Aorta (tissue), 5 donors: ENCODE results near the gene COL10A1. TPM values are rescaled to one million over a fixed set of nuclear protein-coding genes. Genes with fewer than 3 reads are reported as not detected.
A peak's percentile ranks its signal among the peaks of the same experiment; 100 is the strongest.

Experiments used
- ATAC-seq: fragments of 200-7000 bp; cut with Tn5 transposase; one replicate; pipeline ENCODE4 v1.9.1; 2022; ENCODE audit warnings: moderate library complexity; ENCODE audit not compliant: low FRiP score
- DNase-seq, 2 donors: peaks; one replicate each; pipeline ENCODE4 v3.0.0-alpha.2; 2020
- H3K27ac ChIP-seq, 2 donors: one replicate each; pipeline ENCODE4 v1.5.1; 2013; ENCODE audit warnings: low read length in 2 of 2, mild to moderate bottlenecking in 2 of 2, moderate library complexity in 2 of 2, control low read depth in 1 of 2, inconsistent platforms in 1 of 2, low read depth in 1 of 2
- H3K27me3 ChIP-seq, 2 donors: one replicate each; pipeline ENCODE4 v1.6.1; 2013; ENCODE audit warnings: control low read depth in 1 of 2, low read length in 1 of 2, mild to moderate bottlenecking in 1 of 2, moderate library complexity in 1 of 2; ENCODE audit not compliant: insufficient read depth in 2 of 2, control insufficient read depth in 1 of 2
- H3K36me3 ChIP-seq, 2 donors: one replicate each; pipeline ENCODE4 v1.6.1; 2013; ENCODE audit warnings: control low read depth in 1 of 2, low read length in 1 of 2, mild to moderate bottlenecking in 1 of 2; ENCODE audit not compliant: insufficient read depth in 2 of 2, control insufficient read depth in 1 of 2
- H3K4me1 ChIP-seq, 2 donors: one replicate each; pipeline ENCODE4 v1.6.1; 2013; ENCODE audit warnings: low read length in 2 of 2, control low read depth in 1 of 2, mild to moderate bottlenecking in 1 of 2, moderate library complexity in 1 of 2; ENCODE audit not compliant: insufficient read depth in 2 of 2, control insufficient read depth in 1 of 2
- H3K4me3 ChIP-seq, 2 donors: one replicate each; pipeline ENCODE4 v1.5.1; 2013; ENCODE audit warnings: low read length in 2 of 2, control low read depth in 1 of 2, mild to moderate bottlenecking in 1 of 2
- H3K9me3 ChIP-seq: one replicate; pipeline ENCODE4 v1.6.1; 2013; ENCODE audit warnings: mild to moderate bottlenecking, low read length; ENCODE audit not compliant: control insufficient read depth
- WGBS, 2 donors: extraction: QIAGEN DNeasy Blood & Tissue Kit; methylation state at CpG; one replicate each; pipeline ENCODE4 v1.1.7; 2013; 5-methylcytosine and 5-hydroxymethylcytosine counted together
- intact Hi-C, 2 donors: fragments of 100-400 bp; cut with DNase I; formaldehyde crosslinking; loops; one replicate each; pipeline versions ENCODE4 v1.14.2 to v1.15.0; 2022
- polyA plus RNA-seq, 2 donors: library from polyadenylated mRNA; stranded (reverse); fragments of 200-250 nt; gene quantifications; one replicate each; pipeline ENCODE4 v1.2.3, GENCODE V29; 2013
- total RNA-seq, 2 donors: library from RNA; stranded (reverse); fragmentation: NEBNext Ultra II Directional; extraction: Animal tissue kit (Norgen Biotek cat#: 25700); gene quantifications; one replicate each; pipeline ENCODE4 v1.2.1, GENCODE V29; 2021
- donor health status: healthy with polysubstance abuse.
- donor health status: Bipolar disorder and iron deficiency.
- donor health status: DM: no; HTN: no; CAD: no.
- donor health status: DM: no; HTN: no; CAD: no.
- donor health status: DM: yes; HTN: yes; CAD: no.

The COL10A1 gene
- total and polyA plus RNA-seq, 4 donors: 0.99 TPM; not detected in 3

- intact Hi-C loops: no loop called here
- Histone ChIP-seq H3K9me3 (no peaks in the 10 kb centered on the region), H3K27ac (peak overlapping the region; percentile 14 to 94), H3K27me3 (no peaks in the 10 kb centered on the region), H3K36me3 (no peaks in the 10 kb centered on the region), H3K4me1 (peaks cover 6 to 12% of the 10 kb centered on the region in 2 donors), H3K4me3 (no peak overlapping the region)
- DNase-seq (no peak), ATAC-seq (peak; percentile 73)
- 47 to 51% methylated on average over 4 of the region's 4 CpGs for WGBS, 2 donors
Measured at GRCh38 chr6:116087437-116088027, 38.4 kb downstream of the COL10A1 start.

- intact Hi-C loops: no loop called here
- Histone ChIP-seq H3K36me3 (no peaks in the 10 kb centered on the region), H3K27ac (peak overlapping the region in 1 of 2 donors; percentile 44), H3K4me1 (peaks cover 2 to 12% of the 10 kb centered on the region in 2 donors), H3K4me3 (no peak overlapping the region), H3K27me3 (no peaks in the 10 kb centered on the region), H3K9me3 (no peaks in the 10 kb centered on the region)
- WGBS, 2 donors: 86 to 92% methylated on average over 2 of the region's 2 CpGs
- ATAC-seq: no peak
- no peak for DNase-seq
Measured at GRCh38 chr6:116084284-116084683, 41.6 kb downstream of the COL10A1 start.

GRCh38 chr6:116083052-116083451, 42.9 kb downstream of the COL10A1 start:
- H3K9me3 ChIP-seq: no peaks in the 10 kb centered on the region
- H3K27ac ChIP-seq: no peak overlapping the region
- no peak for ATAC-seq
- H3K27me3 ChIP-seq: no peaks in the 10 kb centered on the region
- DNase-seq: no peak
- peaks cover 2 to 12% of the 10 kb centered on the region in 2 donors for H3K4me1 ChIP-seq
- H3K36me3 ChIP-seq: no peaks in the 10 kb centered on the region
- intact Hi-C loops: no loop called here
- WGBS, 2 donors: 95% methylated on average over 5 of the region's 5 CpGs
- H3K4me3 ChIP-seq: no peak overlapping the region

GRCh38 chr6:116078945-116079344, 47.0 kb downstream of the COL10A1 start:
- H3K27ac ChIP-seq: no peak overlapping the region
- no peak overlapping the region for H3K4me3 ChIP-seq
- DNase-seq: no peak
- intact Hi-C loops: no loop called here
- peaks cover 0 to 5% of the 10 kb centered on the region in 2 donors for H3K4me1 ChIP-seq
- 98 to 100% methylated on average over 3 of the region's 3 CpGs for WGBS, 2 donors
- no peak for ATAC-seq
- H3K9me3 ChIP-seq: no peaks in the 10 kb centered on the region
- H3K36me3 ChIP-seq: no peaks in the 10 kb centered on the region
- no peaks in the 10 kb centered on the region for H3K27me3 ChIP-seq

GRCh38 chr6:116078522-116078921, 47.4 kb downstream of the COL10A1 start:
- Histone ChIP-seq H3K9me3 (no peaks in the 10 kb centered on the region), H3K4me1 (peaks cover 0 to 8% of the 10 kb centered on the region in 2 donors), H3K4me3 (no peak overlapping the region), H3K27ac (no peak overlapping the region), H3K36me3 (no peaks in the 10 kb centered on the region), H3K27me3 (no peaks in the 10 kb centered on the region)
- no peak for ATAC-seq
- WGBS, 2 donors: 73 to 81% methylated on average over 3 of the region's 3 CpGs
- no peak for DNase-seq
- intact Hi-C loops: no loop called here

- no peak for ATAC-seq
- peak overlapping the region in 1 of 2 donors; percentile 51 for H3K27ac ChIP-seq
Measured at GRCh38 chr6:116074732-116075390, 51.1 kb downstream of the COL10A1 start.

GRCh38 chr6:116073765-116074440, 52.0 kb downstream of the COL10A1 start:
- Histone ChIP-seq H3K4me3 (no peak overlapping the region), H3K27ac (no peak overlapping the region), H3K9me3 (no peaks in the 10 kb centered on the region), H3K4me1 (peaks cover 3 to 17% of the 10 kb centered on the region in 2 donors), H3K36me3 (no peaks in the 10 kb centered on the region), H3K27me3 (no peaks in the 10 kb centered on the region)
- no peak for DNase-seq
- WGBS, 2 donors: 43 to 56% methylated on average over 2 of the region's 2 CpGs
- no peak for ATAC-seq
- intact Hi-C loops: no loop called here

More at GRCh38 chr6:116074732-116075390, 51.1 kb downstream of the COL10A1 start:
- Histone ChIP-seq H3K36me3 (no peaks in the 10 kb centered on the region), H3K4me3 (no peak overlapping the region), H3K4me1 (peaks cover 1 to 17% of the 10 kb centered on the region in 2 donors), H3K9me3 (no peaks in the 10 kb centered on the region), H3K27me3 (no peaks in the 10 kb centered on the region)
- 92 to 99% methylated on average over 2 of the region's 2 CpGs for WGBS, 2 donors
- no peak for DNase-seq
- intact Hi-C loops: no loop called here

GRCh38 chr6:116072368-116072767, 53.6 kb downstream of the COL10A1 start:
- intact Hi-C loops: no loop called here
- H3K36me3 ChIP-seq: no peaks in the 10 kb centered on the region
- H3K4me1 ChIP-seq: peaks cover 3 to 17% of the 10 kb centered on the region in 2 donors
- H3K27me3 ChIP-seq: no peaks in the 10 kb centered on the region
- DNase-seq (no peak), ATAC-seq (no peak)
- H3K9me3 ChIP-seq: no peaks in the 10 kb centered on the region
- WGBS, 2 donors: 55 to 65% methylated on average over 1 of the region's 1 CpG
- H3K4me3 ChIP-seq: no peak overlapping the region
- H3K27ac ChIP-seq: no peak overlapping the region
